ENCODE results near the gene TP53I13.
A peak's percentile ranks its signal among the peaks of the same experiment; 100 is the strongest.

The TP53I13 gene

DNA sequence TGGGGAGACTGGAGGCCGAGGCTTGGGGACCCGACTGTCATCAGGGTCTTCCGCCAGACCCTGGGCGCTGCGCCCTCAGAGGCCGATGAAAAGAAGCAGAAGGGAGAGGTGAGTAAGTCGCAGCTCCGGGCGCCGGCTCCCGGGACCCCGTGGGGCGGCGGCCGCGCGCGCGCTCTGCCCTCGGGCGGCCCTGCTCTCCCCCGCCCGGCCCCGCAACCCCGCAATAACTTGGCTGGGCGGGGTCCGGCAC, 1.3 kb upstream of the TP53I13 start:
- no peak for DNase-seq (ENCODE audit: low spot score)

GRCh38 chr17:29567554-29568330, 759 bp upstream of the TP53I13 start:
- peak; percentile 71 for DNase-seq (ENCODE audit: low spot score)

- no peak for DNase-seq (ENCODE audit: low spot score)
Observed at GRCh38 chr17:29569245-29569950, 897 bp downstream of the TP53I13 start.

- DNase-seq (ENCODE audit: low spot score) = no peak
Observed at GRCh38 chr17:29570521-29570920, 2.0 kb downstream of the TP53I13 start.

- no peak for DNase-seq (ENCODE audit: low spot score)
Observed at GRCh38 chr17:29571486-29571882, 3.0 kb downstream of the TP53I13 start.

- DNase-seq (ENCODE audit: low spot score) = no peak
Observed at GRCh38 chr17:29571883-29572681, 3.6 kb downstream of the TP53I13 start.

DNA sequence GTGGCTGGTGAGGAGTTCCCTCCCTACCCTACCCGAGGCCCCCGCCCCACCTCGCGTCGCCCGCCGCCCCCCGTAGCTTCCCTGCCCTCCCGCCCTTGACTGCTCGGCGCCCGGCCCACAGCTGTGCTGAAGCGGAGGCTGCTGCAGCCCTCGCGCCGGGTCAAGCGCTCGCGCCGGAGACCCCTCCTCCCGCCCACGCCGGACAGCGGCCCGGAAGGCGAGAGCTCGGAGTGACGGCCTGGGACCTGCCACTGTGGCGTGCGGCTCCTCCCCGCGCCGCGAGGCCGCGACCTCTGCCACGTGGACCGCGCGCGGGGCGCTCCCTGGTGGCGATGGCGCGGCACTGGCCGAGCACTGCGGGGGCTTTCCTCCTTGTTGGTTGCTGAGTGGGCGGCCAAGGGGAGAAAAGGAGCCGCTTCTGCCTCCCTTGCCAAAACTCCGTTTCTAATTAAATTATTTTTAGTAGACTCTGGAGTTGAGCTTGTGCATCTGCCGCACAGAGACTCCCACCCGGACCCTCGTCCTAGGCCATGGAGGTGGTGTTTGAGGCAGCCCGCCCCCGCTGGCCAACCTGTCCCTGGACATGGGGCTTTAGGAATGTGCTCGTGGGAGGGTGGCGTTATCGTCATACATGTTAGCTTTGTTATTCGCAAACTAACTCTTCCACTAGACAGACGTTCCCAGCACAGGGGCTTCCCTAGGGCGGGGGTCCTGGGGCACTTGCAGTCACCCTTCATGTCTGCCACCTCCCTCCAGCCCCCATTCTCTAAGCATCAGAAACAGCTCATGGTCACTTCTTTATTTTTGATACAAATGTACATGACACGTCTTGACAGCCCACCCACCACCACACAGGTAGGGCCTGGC, 4.4 kb downstream of the TP53I13 start:
- DNase-seq (ENCODE audit: low spot score) = no peak

DNA sequence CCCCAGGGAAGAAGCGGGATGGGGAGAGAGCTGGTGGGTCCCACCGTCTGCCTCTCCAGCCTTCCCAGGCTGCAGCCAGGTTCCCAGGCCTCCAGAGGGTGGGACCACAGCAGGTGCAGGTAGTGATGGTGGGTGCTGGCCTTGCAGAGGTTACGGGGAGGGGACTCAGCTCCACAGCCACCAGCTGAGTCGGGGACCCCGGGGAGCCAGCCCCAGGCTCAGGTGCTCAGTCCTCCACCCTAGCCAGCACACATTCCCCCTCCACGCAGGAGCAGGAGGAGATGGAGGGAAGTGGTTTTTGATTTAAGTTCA, 5.0 kb downstream of the TP53I13 start:
- no peak for DNase-seq (ENCODE audit: low spot score)

DNA sequence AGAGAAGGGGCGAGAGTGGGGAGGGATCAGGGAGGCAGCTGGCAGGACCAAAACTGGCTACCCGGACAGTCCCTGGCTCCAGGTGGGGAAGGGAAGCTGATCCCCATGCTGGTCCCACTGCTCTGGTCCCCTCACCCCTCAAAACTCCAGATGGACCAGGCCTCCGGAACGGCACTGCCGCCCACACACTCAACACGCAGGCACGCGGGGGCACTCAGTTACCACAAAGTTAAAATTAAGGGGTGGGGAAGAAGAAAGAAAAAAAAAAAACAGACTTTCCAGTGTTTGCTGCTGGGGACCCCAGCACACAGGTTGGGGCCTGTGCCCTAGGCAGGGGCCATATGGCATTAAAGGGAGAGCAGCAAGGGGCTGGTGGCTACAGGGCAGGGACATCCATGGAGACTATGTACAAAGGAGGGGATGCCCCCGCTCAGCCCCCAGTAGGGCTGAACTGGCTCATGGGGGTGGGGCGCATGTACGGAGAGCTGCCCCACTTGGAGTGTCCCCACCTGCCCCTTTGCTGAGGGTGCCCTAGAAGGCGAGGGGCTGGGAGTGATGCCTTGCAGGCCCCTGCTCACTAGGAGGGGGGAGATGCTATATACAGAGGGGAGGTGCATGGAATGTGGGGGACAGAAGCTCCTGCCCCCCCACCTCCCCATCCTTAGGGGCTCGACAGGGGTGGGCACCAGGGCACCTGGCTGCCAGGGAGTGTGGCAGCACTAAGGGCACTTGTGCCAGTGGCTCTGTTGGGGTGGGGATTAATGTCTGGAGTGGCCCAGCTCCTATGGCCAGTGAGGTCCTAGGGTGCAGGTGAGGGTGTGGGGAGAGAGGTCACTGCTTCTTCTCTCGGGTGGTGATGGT, 5.6 kb downstream of the TP53I13 start:
- DNase-seq (ENCODE audit: low spot score) = no peak

DNA sequence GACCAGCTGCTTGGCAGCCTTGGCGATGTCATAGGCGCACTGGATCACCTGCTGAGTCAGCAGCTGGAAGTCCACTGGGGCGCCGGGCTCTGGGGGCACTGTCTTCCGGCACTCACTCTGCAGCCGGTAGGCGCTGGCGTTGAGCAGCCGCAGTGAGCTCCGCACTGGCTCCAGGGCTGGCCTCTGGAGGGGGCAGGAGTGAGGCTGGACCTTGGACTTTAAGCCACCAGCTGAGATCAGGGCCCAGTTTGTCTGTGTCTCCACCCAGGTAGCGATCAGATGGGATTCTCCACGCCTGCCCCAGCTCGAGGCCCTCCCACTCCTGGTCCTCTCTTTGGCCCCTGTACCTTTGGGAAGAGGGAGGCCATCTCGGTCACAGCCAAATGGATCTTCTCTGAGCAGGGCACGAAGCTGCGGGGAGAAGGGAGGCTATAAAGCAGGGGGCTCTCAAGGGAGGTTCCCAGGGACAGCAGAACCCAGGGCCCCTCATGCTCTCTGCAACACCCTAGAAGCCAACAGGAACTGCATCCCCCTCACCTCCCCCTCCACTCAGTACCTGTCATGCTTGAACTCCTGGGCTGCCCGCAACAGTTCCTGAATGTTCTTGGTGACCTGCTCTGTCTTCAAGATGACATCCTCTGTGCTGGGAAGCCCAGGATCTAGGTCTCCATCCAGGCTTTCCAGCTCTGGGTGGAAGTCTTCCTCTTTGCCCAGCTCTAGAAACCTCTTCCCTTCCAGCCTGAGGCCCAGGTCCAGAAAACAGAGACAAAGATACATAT, 6.4 kb downstream of the TP53I13 start:
- DNase-seq (ENCODE audit: low spot score) = no peak

DNA sequence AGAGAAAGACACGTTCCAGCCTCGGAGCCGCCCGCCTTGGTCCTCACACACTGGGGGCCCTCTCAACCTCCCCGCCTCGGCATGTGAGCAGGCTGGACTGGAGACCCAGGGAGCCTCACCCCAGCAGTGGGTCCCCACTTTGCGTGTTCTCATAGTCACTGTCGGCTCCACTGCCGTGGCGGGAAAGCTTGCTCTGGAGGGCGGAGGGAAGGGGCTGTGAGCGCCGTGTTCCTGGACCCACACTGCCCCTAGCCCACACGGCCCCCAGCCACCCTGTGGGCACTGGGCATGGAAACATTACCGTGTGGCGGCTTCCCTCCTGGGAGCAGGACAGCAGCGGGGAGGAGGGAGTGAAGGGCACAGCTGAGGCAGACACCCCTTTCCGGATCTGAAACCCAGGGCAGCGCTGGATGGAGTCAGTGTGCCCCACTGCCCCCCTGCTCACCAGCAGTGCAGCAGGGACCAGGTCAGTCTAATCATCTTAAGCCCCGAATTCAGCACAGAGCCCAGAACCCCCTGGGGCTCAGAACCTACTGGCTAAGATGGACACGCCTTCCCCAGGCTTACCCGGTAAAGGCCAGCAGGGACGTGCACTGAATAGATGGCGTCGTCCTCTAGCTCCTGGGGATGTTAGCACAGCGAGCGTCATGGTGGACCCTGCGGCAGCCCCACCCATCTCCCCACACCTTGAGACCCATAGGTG, 7.2 kb downstream of the TP53I13 start:
- no peak for DNase-seq (ENCODE audit: low spot score)

- DNase-seq (ENCODE audit: low spot score) = no peak
Observed at GRCh38 chr17:29576214-29577000, 7.9 kb downstream of the TP53I13 start.

DNA sequence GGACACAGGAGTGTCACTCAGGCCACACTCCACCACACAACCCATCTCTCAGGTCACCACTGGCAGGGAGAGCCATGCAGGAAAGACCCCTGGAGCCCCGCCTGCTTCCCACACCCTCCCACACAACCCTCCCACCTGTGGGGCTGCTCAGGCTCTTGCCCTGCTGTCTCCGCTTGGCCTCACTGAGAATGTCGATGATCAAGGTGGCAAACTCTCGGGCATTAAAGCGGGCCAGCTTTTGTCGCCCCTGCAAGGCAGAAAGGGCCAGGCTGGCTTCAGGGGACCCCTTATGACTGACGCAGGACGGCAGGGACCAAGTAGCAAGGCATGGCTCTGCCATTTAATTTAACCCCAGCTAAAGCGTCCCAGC, 8.5 kb downstream of the TP53I13 start:
- no peak for DNase-seq (ENCODE audit: low spot score)

GRCh38 chr17:29577385-29578211, 9.1 kb downstream of the TP53I13 start:
- no peak for DNase-seq (ENCODE audit: low spot score)

- no peak for DNase-seq (ENCODE audit: low spot score)
Observed at GRCh38 chr17:29578626-29579485, 10.4 kb downstream of the TP53I13 start.

- DNase-seq (ENCODE audit: low spot score) = peak; percentile 91
Observed at GRCh38 chr17:29579866-29580771, 11.6 kb downstream of the TP53I13 start.
